Hematopoietic multipotent progenitor cell (in vitro differentiated cells): Measurements from ENCODE around the gene LAMB4. TPM values are rescaled to one million over a fixed set of nuclear protein-coding genes. Genes with fewer than 3 reads are reported as not detected.

ENCODE experiments used
- DNase-seq, 3 donors: peaks; one replicate each; pipeline ENCODE4 v3.0.0-alpha.2; 2011 to 2015; ENCODE audit warnings: low read depth in 2 of 3, low spot score in 2 of 3
- total RNA-seq: library from RNA; depleted of rRNA; stranded (reverse); fragments of >200 nt; gene quantifications from one replicate; pipeline ENCODE4 v1.2.3, GENCODE V29; 2012

LAMB4 gene
- total RNA-seq, 1 donor, result not detected

DNA sequence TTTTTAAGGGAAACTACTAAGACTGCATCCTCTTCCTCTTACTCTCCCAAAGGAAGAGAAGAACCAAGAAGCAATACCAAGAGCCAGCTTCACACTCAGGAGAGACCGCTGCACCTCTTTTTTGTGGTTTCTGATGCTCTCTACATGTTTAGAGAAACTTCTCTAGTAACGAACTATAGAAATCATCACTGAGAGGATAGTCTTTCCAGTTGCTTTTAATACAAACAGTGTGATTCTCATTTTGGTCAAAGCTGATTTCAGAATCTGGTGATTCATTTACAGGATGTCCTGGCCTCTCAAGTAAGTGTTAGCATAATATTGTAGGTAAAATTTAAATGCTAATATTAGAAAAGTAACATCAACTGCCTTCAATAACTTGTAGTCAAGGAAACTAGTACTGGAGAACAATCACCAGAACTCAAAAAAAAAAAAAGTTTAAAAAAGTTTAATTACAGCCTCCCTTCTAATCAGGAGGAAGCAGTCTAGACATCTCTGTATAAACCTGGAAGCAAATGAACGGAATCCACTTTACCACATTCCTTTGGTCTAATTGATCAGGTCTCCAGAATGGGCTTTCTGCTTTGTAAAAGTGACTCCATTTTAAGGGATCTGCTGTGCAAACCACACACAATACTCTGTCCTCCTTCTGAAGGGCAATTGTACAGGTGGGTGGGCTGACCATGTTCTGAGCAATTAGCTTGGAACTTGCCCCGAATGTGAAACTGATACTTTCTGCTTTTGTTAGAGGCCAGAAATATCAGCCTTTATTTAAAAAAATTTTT, 130.2 kb downstream of the LAMB4 start:
- DNase-seq, result no peak

- DNase-seq, result no peak
Observed at GRCh38 chr7:107998660-107999480, 131.3 kb downstream of the LAMB4 start.

DNA sequence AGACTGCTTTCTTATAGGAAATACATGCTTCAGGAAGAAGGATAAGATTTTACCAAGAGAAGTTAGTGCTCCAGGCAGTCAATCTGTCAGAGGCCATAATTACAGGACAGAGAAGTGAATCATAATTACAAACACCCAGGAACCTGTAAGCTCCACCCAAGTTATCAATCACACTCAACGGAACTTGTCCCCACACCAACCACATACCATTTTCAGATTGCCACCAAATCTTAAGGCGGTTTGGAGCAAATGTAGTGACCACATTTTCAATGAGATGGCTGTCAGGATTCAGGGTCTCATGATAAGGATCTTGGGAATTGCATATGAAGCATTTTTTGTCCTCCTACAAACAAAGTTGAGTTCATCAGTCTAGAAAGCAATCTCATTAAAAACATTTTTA, 132.0 kb downstream of the LAMB4 start:
- no peak for DNase-seq

GRCh38 chr7:107996072-107996882, 133.9 kb downstream of the LAMB4 start:
- DNase-seq, result no peak

DNA sequence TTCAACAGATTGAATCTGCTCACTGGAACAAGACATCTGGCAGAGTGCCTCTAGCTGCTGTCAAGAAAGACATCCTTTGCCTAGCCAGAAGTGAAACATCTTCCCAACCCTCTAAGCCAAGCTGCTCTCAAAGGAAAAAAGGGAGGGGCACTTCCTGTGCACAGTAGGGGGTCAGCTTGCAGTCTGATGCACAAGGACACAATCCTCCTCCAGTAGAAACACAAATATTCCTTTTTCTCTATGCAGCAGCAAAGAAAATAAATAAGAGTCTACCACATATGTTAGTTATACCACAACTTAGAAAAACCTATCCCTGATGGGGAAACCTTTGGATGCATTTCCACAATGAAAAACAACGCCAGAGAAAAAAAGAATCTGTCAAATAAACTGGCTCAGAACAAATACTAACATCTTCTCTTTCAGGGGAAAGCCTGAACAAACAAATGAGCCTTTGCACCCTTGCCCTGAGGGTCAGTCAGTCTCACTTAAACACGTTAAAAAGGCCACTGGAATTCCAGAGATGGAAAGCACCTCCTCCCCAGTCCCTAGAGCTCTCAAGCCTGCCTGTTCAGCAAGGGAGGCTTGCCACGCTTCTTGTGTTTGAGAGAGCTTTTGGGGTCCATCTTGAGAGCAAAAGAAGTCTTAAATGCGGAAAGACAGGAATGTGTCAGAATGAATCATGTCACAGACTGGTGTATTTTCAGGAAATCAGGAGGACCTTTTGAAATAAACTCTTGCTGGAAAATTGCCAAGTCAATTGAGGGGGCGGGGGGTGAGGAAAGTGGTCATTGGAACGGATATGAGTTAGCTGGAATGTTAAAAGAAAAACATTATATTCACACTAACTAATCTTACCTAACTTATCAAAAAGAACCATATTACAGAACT, 134.7 kb downstream of the LAMB4 start:
- DNase-seq, result no peak

DNA sequence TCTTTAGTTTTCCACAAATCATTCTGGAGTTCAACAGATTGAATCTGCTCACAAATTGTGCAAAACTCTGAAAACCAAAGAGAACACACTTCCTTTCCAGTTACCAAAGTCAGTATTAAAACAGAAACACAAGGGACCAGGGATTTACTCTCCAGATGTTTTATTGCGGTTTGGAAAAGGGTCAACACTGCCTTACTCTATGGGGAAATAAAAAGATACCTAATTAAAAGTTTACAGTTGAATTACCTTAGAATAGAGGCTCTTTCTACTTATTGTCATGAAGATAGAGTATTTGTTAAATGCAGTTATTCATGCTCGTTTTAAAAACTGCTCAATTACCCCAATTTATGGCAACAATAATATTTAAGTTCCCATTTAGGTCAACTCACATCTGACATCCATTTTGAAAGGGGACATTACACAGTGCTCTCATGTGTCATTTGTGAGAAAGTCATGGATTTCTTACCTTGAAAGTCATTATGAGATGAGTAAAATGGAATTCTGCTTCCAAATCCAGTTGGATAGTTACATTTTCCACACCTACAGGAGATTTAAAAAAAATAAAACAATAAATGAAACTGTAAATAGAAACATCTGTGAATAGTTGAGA, 135.6 kb downstream of the LAMB4 start:
- DNase-seq, result no peak

DNA sequence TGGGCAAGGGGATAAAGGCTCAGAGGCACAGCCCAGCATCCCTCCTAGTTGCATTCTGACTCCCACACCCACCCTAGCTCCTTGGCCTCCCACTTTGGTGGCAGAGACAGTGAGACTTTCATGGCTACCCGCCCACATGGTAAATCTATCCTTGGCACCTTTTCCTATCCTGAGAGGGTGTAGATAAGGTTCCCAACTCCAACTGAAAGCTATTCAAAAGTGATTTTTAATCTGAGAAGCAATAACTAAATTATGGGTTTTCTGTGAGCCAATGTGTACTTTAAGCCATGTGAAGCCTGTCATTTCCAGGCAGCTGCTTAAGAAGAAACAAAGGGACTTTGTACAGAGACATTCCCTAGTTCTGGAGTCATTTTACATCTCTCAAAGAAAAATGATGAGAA, 136.3 kb downstream of the LAMB4 start:
- no peak for DNase-seq

- DNase-seq, result no peak
Observed at GRCh38 chr7:107989618-107990373, 140.4 kb downstream of the LAMB4 start.

DNA sequence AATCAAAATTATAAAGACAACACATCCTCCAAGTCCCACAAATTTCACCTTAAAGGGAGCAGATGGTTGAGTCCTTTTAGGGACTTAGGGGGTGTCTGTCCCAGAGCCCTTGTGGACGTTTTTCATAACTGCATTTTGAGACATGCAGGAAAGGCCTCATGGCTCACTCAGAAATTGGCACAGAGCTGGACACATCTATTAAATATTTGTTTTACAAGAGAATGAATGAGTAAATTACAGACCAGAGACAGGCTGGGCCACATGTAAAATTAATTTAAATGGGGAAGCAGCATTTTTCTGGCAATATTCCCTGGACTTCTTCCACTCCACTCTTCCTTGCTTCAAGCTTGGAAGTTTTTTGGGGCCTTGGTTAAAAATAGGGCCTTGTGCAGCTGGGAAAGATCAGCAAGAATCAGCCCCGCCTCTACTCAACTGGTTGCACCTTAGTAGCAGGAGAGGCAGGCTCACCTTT, 147.2 kb downstream of the LAMB4 start:
- no peak for DNase-seq

DNA sequence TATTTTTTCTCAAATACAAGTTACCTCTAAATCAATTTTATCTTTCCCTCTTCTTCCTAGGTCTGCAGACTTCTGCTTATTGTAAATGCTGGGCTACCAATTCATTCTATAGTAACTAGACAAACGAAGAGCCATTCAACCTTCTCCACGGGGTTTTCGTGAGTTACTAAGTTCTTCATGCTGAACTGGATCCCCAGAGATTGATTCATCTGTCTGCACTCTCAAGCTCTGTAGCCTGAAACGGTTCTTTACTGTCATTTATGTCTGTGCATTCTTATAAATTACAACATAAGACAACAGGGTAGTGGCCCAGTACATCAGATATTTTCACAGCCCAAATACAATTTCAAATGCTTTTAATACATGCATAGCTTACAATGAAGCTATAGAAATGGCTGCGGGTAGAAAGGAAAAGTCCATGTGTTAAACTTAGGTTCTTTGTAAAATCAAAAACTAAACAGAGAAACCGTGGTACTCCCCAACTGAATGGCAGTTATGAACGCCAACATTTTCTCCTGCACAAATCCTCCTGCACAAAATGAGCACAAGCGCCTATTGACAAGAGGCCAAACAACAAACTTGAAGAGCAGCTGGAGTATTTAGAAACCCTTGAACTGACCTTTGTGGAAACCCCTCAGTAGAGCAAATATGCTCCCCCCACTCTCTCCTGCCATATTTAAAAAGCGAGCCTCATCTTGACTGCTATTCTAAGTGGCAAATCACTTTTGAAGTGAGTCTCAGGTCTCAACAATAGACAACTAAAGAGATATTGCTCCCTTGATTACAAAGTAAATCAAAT, 147.9 kb downstream of the LAMB4 start:
- no peak for DNase-seq

DNA sequence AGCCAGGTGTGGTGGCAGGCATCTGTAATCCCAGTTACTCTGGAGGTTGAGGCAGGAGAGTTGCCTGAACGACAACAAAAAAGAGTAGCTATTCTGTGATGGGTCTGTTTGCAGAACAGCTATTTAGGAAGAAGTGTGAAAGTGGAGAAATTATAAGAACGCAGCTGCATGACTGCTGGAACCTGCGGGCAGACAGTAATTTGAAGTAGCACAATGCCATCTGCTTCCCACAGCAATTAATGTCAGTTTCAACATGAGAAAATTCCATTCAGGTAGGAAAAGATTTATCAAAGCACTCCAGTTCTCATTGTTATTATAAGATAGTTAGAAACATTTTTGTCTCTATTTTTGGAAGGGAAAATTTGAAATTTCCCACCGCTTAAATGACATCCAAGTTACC, 148.7 kb downstream of the LAMB4 start:
- DNase-seq, result no peak

DNA sequence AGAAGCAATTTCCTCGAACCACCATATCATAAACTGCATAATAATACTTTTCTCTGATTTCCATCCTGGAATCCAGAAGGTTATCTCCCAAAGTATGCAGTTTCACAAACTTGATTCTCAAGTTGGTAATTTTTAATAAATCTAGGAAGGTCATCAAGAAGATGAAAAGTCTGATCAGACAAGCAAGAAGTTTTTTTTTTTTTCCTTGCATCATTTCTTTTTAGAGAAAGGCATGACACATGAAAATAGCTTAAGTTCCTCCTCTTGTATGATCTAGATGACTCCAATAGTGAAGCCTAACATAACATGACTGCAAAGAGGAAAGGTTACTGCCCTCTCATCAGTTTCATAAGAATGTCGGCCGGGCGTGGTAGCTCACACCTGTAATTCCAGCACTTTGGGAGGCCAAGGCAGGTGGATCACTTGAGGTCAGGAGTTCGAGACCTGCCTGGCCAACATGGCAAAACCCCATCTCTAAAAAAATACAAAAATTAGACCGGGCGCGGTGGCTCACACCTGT, 149.4 kb downstream of the LAMB4 start:
- DNase-seq, result no peak

GRCh38 chr7:107980171-107980570, 150.0 kb downstream of the LAMB4 start:
- no peak for DNase-seq

- no peak for DNase-seq
Observed at GRCh38 chr7:107978815-107979408, 151.2 kb downstream of the LAMB4 start.

GRCh38 chr7:107977048-107977447, 153.1 kb downstream of the LAMB4 start:
- DNase-seq, result no peak

GRCh38 chr7:107976620-107977019, 153.5 kb downstream of the LAMB4 start:
- no peak for DNase-seq

- no peak for DNase-seq
Observed at GRCh38 chr7:107975394-107976013, 154.7 kb downstream of the LAMB4 start.
